HG02938 (cell line): ENCODE results near the gene ANAPC2.
A peak's percentile ranks its signal among the peaks of the same experiment; 100 is the strongest.
"Not testable (repeated sequence)": the region's sequence is repeated elsewhere in the genome, so short reads cannot be mapped to it uniquely, and the experiment has no call there.

Experiments used
- ATAC-seq: cut with Tn5 transposase; IDR thresholded peaks from one replicate; pipeline ENCODE4 v1.9.1; 2021; ENCODE audit warnings: mild to moderate bottlenecking, moderate library complexity; ENCODE audit not compliant: unreplicated experiment

ANAPC2 gene

GRCh38 chr9:137135154-137135553 lies 53.2 kb downstream of the ANAPC2 start:
- not testable (repeated sequence) for ATAC-seq

GRCh38 chr9:137134191-137134590 lies 54.2 kb downstream of the ANAPC2 start:
- no peak for ATAC-seq

- no peak for ATAC-seq
Observed at GRCh38 chr9:137130176-137130755, 58.1 kb downstream of the ANAPC2 start.

GRCh38 chr9:137129456-137130175 lies 58.7 kb downstream of the ANAPC2 start:
- ATAC-seq = peak; percentile 76

GRCh38 chr9:137128862-137129455 lies 59.4 kb downstream of the ANAPC2 start:
- ATAC-seq = no peak

- no peak for ATAC-seq
Observed at GRCh38 chr9:137128158-137128861, 60.0 kb downstream of the ANAPC2 start.

GRCh38 chr9:137127301-137128157 lies 60.8 kb downstream of the ANAPC2 start:
- ATAC-seq = no peak

- ATAC-seq = no peak
Observed at GRCh38 chr9:137126786-137127185, 61.6 kb downstream of the ANAPC2 start.
